ENCODE results near the gene RUBCNL.

DNA sequence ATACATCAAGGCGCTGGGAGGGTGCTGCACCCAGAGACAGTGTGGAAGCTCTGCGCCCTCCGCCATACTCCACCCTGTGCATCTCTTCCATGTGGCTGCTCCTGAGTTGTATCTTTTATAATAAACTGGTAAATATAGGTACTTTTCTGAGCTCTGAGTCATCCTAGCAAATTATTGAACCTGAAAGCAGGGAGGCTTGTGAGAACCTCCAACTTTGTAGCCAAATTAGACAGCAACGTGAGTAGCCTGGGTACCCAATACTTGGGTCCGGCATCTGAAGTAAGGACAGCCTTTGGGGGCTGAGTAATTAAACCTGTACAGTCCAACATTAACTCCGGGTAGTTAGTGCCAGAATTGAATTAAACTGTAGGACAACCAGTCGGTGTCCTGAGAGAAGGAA lies 57.4 kb downstream of the RUBCNL start:
- TF ChIP-seq, protein P1, sequence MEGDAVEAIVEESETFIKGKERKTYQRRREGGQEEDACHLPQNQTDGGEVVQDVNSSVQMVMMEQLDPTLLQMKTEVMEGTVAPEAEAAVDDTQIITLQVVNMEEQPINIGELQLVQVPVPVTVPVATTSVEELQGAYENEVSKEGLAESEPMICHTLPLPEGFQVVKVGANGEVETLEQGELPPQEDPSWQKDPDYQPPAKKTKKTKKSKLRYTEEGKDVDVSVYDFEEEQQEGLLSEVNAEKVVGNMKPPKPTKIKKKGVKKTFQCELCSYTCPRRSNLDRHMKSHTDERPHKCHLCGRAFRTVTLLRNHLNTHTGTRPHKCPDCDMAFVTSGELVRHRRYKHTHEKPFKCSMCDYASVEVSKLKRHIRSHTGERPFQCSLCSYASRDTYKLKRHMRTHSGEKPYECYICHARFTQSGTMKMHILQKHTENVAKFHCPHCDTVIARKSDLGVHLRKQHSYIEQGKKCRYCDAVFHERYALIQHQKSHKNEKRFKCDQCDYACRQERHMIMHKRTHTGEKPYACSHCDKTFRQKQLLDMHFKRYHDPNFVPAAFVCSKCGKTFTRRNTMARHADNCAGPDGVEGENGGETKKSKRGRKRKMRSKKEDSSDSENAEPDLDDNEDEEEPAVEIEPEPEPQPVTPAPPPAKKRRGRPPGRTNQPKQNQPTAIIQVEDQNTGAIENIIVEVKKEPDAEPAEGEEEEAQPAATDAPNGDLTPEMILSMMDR (conservative IDR thresholded peaks at IDR 0.05): no peak
- no peak for TF ChIP-seq EZH2 (IDR thresholded peaks at IDR 0.05; ENCODE audit: low read depth)
